ENCODE measurements around the gene PIGQ. TPM values are rescaled to one million over a fixed set of nuclear protein-coding genes. Genes with fewer than 3 reads are reported as not detected.

PIGQ gene
- total and polyA plus RNA-seq, 2 of the 13 experiments (the other 11 are each of a cell fraction or from before 2014, with no cell fraction given) = 7.7 to 19.7 TPM

DNA sequence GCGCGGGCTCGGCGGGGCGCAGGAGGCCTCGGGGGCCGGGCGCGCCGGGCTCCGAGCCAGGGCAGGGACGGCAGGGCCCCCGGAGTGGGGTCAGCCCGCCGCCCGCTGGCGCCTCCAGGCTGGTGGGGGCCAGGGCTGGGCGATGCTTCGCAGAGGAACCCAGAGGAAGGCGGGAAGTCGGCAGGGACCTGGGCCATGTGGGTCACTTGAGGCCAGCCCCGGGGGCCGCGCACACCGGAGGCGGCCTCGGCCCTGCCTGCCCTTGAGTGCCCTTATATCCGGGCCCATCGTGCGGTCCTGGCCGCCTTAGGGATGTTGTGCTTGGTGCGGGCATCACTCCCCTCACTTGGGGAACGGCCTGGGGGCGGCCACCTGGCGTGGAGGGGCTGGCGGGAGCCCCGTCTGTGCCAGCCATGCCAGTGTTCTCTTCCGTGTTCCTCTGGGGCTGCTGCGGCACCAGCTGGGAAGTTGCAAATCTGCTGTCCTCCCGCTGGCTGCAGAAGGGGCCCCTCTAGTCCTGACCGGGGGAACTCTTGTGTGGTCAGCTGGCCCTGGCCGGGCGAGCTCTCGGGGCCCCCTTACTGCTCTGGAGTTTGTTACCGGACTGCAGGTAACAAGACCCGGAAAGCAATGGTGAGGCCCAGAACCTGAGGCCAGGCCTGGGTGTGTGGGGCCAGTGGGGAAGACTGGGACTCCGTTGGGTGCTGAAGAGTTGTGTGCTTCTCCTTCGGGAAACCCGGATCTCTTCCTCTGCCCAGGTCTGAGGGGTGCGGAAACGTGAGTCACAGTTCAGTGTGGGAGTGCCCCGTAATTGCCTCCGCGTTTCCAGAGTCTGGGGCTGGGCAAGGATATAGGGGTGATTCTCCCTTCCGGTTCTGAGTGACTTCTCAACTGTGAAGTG lies 41.4 kb upstream of the PIGQ start:
- H3K4me1 ChIP-seq (ENCODE audit: insufficient read depth, low read length) = peaks cover 63% of the 10 kb centered on the region
- DNase-seq (ENCODE audit: low spot score) (no peak), FAIRE-seq (no peak), ATAC-seq (no peak)
- peaks cover 16% of the 10 kb centered on the region; the same call in 1 of the 2 replicates for H4K20me1 ChIP-seq (ENCODE audit: insufficient read depth, low read length)
- WGBS (ENCODE audit: low lambda C conversion rate) = 5% methylated on average over 7 of the region's 55 CpGs
- POLR2A ChIA-PET = interaction anchor here (1.0 to 2.7 kb wide), 7 partner anchors 10 to 116 kb away, joined by 3 to 35 read pairs (median 6); partner anchors contain the start of gene PIGQ
- no peak overlapping the region for H2AFZ ChIP-seq (ENCODE audit: low read length)
- H3K27me3 ChIP-seq (ENCODE audit: control insufficient read depth in 1 of 2, insufficient read depth in 2 of 2, low read length in 2 of 2) = no peaks in the 10 kb centered on the region; a peak in 1 of 5 replicates
- no peaks in the 10 kb centered on the region for H3K9me3 ChIP-seq (ENCODE audit: low read length)
- in situ Hi-C loops (cut with HindIII; ENCODE audit: extremely low pct_ligation_motif_present, low pct_unique_long_range_greater_than_20kb) (no loop called here), intact Hi-C loops (cut with micrococcal nuclease; ENCODE audit: unreplicated experiment) (no loop called here)
- CTCF ChIA-PET (ENCODE audit: low intra/inter-chr PET ratio, low total read pairs) = no interaction called here
- H3K79me2 ChIP-seq (ENCODE audit: insufficient read depth, low read length) = peaks cover 65% of the 10 kb centered on the region
- H3K4me3 ChIP-seq (replicated peaks in 1 of 3; ENCODE audit: insufficient read depth in 1 of 3, low read depth in 2 of 3, low read length in 3 of 3) = peak overlapping the region; percentile 79 to 96 (median 96)
- H3K27ac ChIP-seq (ENCODE audit: extremely low read length, insufficient read depth, low read length) = peak overlapping the region; percentile 71
- peaks cover 0 to 5% of the 10 kb centered on the region in 2 experiments; a peak in 1 of 5 replicates for H3K36me3 ChIP-seq (replicated peaks in 1 of 2; ENCODE audit: control insufficient read depth in 1 of 2, insufficient read depth in 2 of 2, low read length in 2 of 2)
- H3K4me2 ChIP-seq (ENCODE audit: low read depth, low read length) = peak overlapping the region; percentile 91
- BruUV-seq (replicated peaks) = no TSS peak
- peak overlapping the region; percentile 89 for H3K9ac ChIP-seq (ENCODE audit: insufficient read depth, low read depth, low read length)
- peak; percentile 33; the same call in 1 of the 2 replicates for TF ChIP-seq ZMAT3 (CRISPR knock-in tag; conservative IDR thresholded peaks at IDR 0.05)
- TF ChIP-seq, protein P1, sequence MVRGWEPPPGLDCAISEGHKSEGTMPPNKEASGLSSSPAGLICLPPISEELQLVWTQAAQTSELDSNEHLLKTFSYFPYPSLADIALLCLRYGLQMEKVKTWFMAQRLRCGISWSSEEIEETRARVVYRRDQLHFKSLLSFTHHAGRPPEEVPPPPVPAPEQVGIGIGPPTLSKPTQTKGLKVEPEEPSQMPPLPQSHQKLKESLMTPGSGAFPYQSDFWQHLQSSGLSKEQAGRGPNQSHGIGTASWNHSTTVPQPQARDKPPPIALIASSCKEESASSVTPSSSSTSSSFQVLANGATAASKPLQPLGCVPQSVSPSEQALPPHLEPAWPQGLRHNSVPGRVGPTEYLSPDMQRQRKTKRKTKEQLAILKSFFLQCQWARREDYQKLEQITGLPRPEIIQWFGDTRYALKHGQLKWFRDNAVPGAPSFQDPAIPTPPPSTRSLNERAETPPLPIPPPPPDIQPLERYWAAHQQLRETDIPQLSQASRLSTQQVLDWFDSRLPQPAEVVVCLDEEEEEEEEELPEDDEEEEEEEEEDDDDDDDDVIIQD (CRISPR knock-in tag; IDR thresholded peaks at IDR 0.05; ENCODE audit: low read depth) = 0 out of 2 replicates have a peak, but pooled peaks have one; percentile 18
- TF ChIP-seq, protein P2, sequence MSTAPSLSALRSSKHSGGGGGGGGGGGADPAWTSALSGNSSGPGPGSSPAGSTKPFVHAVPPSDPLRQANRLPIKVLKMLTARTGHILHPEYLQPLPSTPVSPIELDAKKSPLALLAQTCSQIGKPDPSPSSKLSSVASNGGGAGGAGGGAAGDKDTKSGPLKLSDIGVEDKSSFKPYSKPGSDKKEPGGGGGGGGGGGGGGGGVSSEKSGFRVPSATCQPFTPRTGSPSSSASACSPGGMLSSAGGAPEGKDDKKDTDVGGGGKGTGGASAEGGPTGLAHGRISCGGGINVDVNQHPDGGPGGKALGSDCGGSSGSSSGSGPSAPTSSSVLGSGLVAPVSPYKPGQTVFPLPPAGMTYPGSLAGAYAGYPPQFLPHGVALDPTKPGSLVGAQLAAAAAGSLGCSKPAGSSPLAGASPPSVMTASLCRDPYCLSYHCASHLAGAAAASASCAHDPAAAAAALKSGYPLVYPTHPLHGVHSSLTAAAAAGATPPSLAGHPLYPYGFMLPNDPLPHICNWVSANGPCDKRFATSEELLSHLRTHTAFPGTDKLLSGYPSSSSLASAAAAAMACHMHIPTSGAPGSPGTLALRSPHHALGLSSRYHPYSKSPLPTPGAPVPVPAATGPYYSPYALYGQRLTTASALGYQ (CRISPR knock-in tag; IDR thresholded peaks at IDR 0.05) = peak; percentile 8; the same call in 1 of the 2 replicates
- TF ChIP-seq RBM39 (IDR thresholded peaks at IDR 0.05; ENCODE audit: low read depth, low read length, poor library complexity, severe bottlenecking) = peak; percentile 16
- no peak for TF ChIP-seq RORA (CRISPR knock-in tag; IDR thresholded peaks at IDR 0.05)
- peak; percentile 46 for TF ChIP-seq TAF15 (IDR thresholded peaks at IDR 0.05; ENCODE audit: low read depth, low read length, poor library complexity, severe bottlenecking)
- peak; percentile 34; the same call in 1 of the 2 replicates for TF ChIP-seq ETV6 (CRISPR knock-in tag; conservative IDR thresholded peaks at IDR 0.05)
- TF ChIP-seq KDM5B (CRISPR knock-in tag; IDR thresholded peaks at IDR 0.05; ENCODE audit: borderline replicate concordance) = peak; percentile 66; the same call in 1 of the 2 replicates
- 0 out of 2 replicates have a peak, but pooled peaks have one; percentile 67 for TF ChIP-seq ZSCAN31 (CRISPR knock-in tag; IDR thresholded peaks at IDR 0.05; ENCODE audit: low read depth)
- TF ChIP-seq, protein P3, sequence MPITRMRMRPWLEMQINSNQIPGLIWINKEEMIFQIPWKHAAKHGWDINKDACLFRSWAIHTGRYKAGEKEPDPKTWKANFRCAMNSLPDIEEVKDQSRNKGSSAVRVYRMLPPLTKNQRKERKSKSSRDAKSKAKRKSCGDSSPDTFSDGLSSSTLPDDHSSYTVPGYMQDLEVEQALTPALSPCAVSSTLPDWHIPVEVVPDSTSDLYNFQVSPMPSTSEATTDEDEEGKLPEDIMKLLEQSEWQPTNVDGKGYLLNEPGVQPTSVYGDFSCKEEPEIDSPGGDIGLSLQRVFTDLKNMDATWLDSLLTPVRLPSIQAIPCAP (CRISPR knock-in tag; IDR thresholded peaks at IDR 0.05; ENCODE audit: low read depth) = 0 out of 2 replicates have a peak, but pooled peaks have one; percentile 29
- peak; percentile 16; the same call in 1 of the 2 replicates for TF ChIP-seq RAD21 (CRISPR knock-in tag; IDR thresholded peaks at IDR 0.05)
- TF ChIP-seq RXRB (CRISPR knock-in tag; IDR thresholded peaks at IDR 0.05; ENCODE audit: borderline replicate concordance) = peak; percentile 51; the same call in 1 of the 2 replicates
- TF ChIP-seq ZSCAN29 (CRISPR knock-in tag; conservative IDR thresholded peaks at IDR 0.05) = no peak
- TF ChIP-seq PHB2 (IDR thresholded peaks at IDR 0.05; ENCODE audit: partially characterized antibody) = no peak
- TF ChIP-seq, protein P4, sequence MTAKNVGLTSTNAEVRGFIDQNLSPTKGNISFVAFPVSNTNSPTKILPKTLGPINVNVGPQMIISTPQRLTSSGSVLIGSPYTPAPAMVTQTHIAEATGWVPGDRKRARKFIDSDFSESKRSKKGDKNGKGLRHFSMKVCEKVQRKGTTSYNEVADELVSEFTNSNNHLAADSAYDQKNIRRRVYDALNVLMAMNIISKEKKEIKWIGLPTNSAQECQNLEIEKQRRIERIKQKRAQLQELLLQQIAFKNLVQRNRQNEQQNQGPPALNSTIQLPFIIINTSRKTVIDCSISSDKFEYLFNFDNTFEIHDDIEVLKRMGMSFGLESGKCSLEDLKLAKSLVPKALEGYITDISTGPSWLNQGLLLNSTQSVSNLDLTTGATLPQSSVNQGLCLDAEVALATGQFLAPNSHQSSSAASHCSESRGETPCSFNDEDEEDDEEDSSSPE (CRISPR knock-in tag; IDR thresholded peaks at IDR 0.05) = 0 out of 2 replicates have a peak, but pooled peaks have one; percentile 33
- TF ChIP-seq RARA (CRISPR knock-in tag; IDR thresholded peaks at IDR 0.05) = 0 out of 2 replicates have a peak, but pooled peaks have one; percentile 12
- TF ChIP-seq MEIS2 (CRISPR knock-in tag; IDR thresholded peaks at IDR 0.05) = peak; percentile 34; the same call in 1 of the 2 replicates

All from HepG2 (cell line).